H1 (cell line): ENCODE results near the gene SSBP3. TPM values are rescaled to one million over a fixed set of nuclear protein-coding genes. Genes with fewer than 3 reads are reported as not detected.

Source experiments
- CTCF ChIA-PET: fragments of 300-600 bp; sonication (Branson Sonifier 250); formaldehyde crosslinking; loops from one replicate; lab custom pipeline; 2021; ENCODE audit not compliant: partially characterized antibody; lab: Charles Lee
- POLR2A ChIA-PET: fragments of 300-600 bp; sonication (Branson Sonifier 250); formaldehyde crosslinking; loops from one replicate; lab custom pipeline; 2021; ENCODE audit warnings: inconsistent platforms; ENCODE audit not compliant: partially characterized antibody; lab: Charles Lee
- DNase-seq, 2 experiments: peaks; one replicate each; pipeline versions ENCODE4 v3.0.0 to v3.0.0-alpha.2; 2010 to 2022; ENCODE audit warnings: low spot score in 2 of 2, low read depth in 1 of 2, mixed read lengths in 1 of 2
- FAIRE-seq: peaks from 2 replicates; lab custom pipeline; 2011; peaks lifted over from hg19 to GRCh38; lab: Jason Lieb, UNC
- H2AFZ ChIP-seq: 2 replicates; pipeline ENCODE4 v1.8.1; 2012; ENCODE audit warnings: low read length, inconsistent platforms
- H2AK5ac ChIP-seq: 2 replicates; pipeline ENCODE4 v1.6.1; 2013; ENCODE audit warnings: low read depth, low read length
- H2BK120ac ChIP-seq: replicated peaks from 2 replicates; pipeline ENCODE3; 2013; ENCODE audit warnings: low read depth, low read length, inconsistent platforms
- H2BK12ac ChIP-seq: 2 replicates; pipeline ENCODE4 v1.6.1; 2013; ENCODE audit warnings: low read depth, low read length
- H2BK15ac ChIP-seq: 2 replicates; pipeline ENCODE4 v1.6.1; 2013; ENCODE audit warnings: low read length
- H2BK20ac ChIP-seq: 2 replicates; pipeline ENCODE4 v1.6.1; 2013; ENCODE audit warnings: low read length
- H2BK5ac ChIP-seq: 2 replicates; pipeline ENCODE4 v1.6.1; 2013; ENCODE audit warnings: low read depth, low read length
- H3K14ac ChIP-seq: 2 replicates; pipeline ENCODE4 v1.6.1; 2013; ENCODE audit warnings: inconsistent platforms; ENCODE audit not compliant: insufficient read length
- H3K18ac ChIP-seq: 2 replicates; pipeline ENCODE4 v1.6.1; 2013; ENCODE audit warnings: low read length; ENCODE audit errors: extremely low read depth
- H3K23ac ChIP-seq: 2 replicates; pipeline ENCODE4 v1.6.1; 2013; ENCODE audit warnings: inconsistent platforms; ENCODE audit not compliant: insufficient read length
- H3K23me2 ChIP-seq: 2 replicates; pipeline ENCODE4 v1.6.1; 2013; ENCODE audit warnings: low read depth, low read length
- H3K27ac ChIP-seq: 2 replicates; pipeline ENCODE4 v1.6.1; 2011; ENCODE audit warnings: low read depth, low read length, inconsistent platforms
- H3K27me3 ChIP-seq, 4 experiments: replicated peaks in 1 of 4; 1 replicate in 1 of 4; 2 replicates in 3 of 4; pipeline versions ENCODE4 v1.6.1 to v1.8.1; 2011 to 2013; ENCODE audit warnings: low read length in 3 of 4, mild to moderate bottlenecking in 3 of 4, inconsistent platforms in 2 of 4, mixed read lengths in 2 of 4, moderate library complexity in 1 of 4; ENCODE audit not compliant: control insufficient read depth in 3 of 4, insufficient read depth in 3 of 4; ENCODE audit errors: extremely low read depth in 1 of 4
- H3K36me3 ChIP-seq, 4 experiments: 2 replicates each; pipeline versions ENCODE4 v1.6.1 to v1.8.1; 2011 to 2013; ENCODE audit warnings: mild to moderate bottlenecking in 4 of 4, low read length in 3 of 4, moderate library complexity in 2 of 4, control low read depth in 1 of 4, inconsistent platforms in 1 of 4; ENCODE audit not compliant: insufficient read depth in 4 of 4, control insufficient read depth in 2 of 4
- H3K4ac ChIP-seq: replicated peaks from 2 replicates; pipeline ENCODE3; 2013; ENCODE audit warnings: low read length, low read depth, mixed read lengths, inconsistent platforms; ENCODE audit not compliant: insufficient read length
- H3K4me1 ChIP-seq, 4 experiments: replicated peaks in 1 of 4; 1 replicate in 1 of 4; 2 replicates in 3 of 4; pipeline versions ENCODE4 v1.6.1 to v1.8.1; 2011 to 2013; ENCODE audit warnings: low read length in 3 of 4, inconsistent platforms in 2 of 4, mixed read lengths in 1 of 4; ENCODE audit not compliant: insufficient read depth in 4 of 4, control insufficient read depth in 3 of 4
- H3K4me2 ChIP-seq, 2 experiments: 2 replicates each; pipeline versions ENCODE4 v1.6.1 to v1.8.1; 2011 to 2013; ENCODE audit warnings: low read depth in 2 of 2, low read length in 2 of 2, control low read depth in 1 of 2, inconsistent platforms in 1 of 2, mild to moderate bottlenecking in 1 of 2; ENCODE audit not compliant: insufficient read depth in 1 of 2
- H3K4me3 ChIP-seq, 4 experiments: fragments of 200-600, 300-600 bp in 1 of 4; sonication (generic), shearing (Covaris generic), sonication (Bioruptor Twin) in 1 of 4; 2 replicates each; pipeline versions ENCODE4 v1.5.1 to v1.8.1; 2011 to 2016; ENCODE audit warnings: low read length in 4 of 4, low read depth in 3 of 4, control low read depth in 2 of 4, inconsistent platforms in 2 of 4, mild to moderate bottlenecking in 2 of 4, mixed read lengths in 1 of 4, moderate library complexity in 1 of 4; ENCODE audit not compliant: insufficient read depth in 2 of 4; ENCODE audit errors: extremely low read depth in 1 of 4
- H3K56ac ChIP-seq: replicated peaks from 2 replicates; pipeline ENCODE3; 2013; ENCODE audit warnings: low read depth, mild to moderate bottlenecking, mixed read lengths, low read length, inconsistent platforms; ENCODE audit not compliant: insufficient read length
- H3K79me1 ChIP-seq: 2 replicates; pipeline ENCODE4 v1.6.1; 2013; ENCODE audit warnings: low read depth, low read length, control low read depth
- H3K79me2 ChIP-seq, 2 experiments: 2 replicates each; pipeline versions ENCODE4 v1.6.1 to v1.8.1; 2012 to 2013; ENCODE audit warnings: low read length in 2 of 2, mild to moderate bottlenecking in 2 of 2, inconsistent platforms in 1 of 2; ENCODE audit not compliant: insufficient read depth in 2 of 2, control insufficient read depth in 1 of 2
- H3K9ac ChIP-seq, 4 experiments: replicated peaks in 1 of 4; 1 replicate in 1 of 4; 2 replicates in 3 of 4; pipeline versions ENCODE4 v1.6.1 to v1.8.1; 2011 to 2013; ENCODE audit warnings: low read depth in 3 of 4, low read length in 3 of 4, control low read depth in 2 of 4, mild to moderate bottlenecking in 2 of 4, moderate library complexity in 2 of 4, inconsistent platforms in 1 of 4; ENCODE audit errors: extremely low read depth in 1 of 4
- H3K9me3 ChIP-seq, 2 experiments: 2 replicates each; pipeline versions ENCODE4 v1.6.1 to v1.8.1; 2012 to 2013; ENCODE audit warnings: mild to moderate bottlenecking in 2 of 2, moderate library complexity in 2 of 2, control low read depth in 1 of 2, inconsistent platforms in 1 of 2, low read depth in 1 of 2, low read length in 1 of 2, mixed read lengths in 1 of 2; ENCODE audit not compliant: insufficient read depth in 2 of 2
- H4K20me1 ChIP-seq, 2 experiments: replicated peaks in 1 of 2; 2 replicates each; pipeline versions ENCODE3 to v1.8.1; 2011 to 2013; ENCODE audit warnings: inconsistent platforms in 2 of 2, low read length in 2 of 2, mild to moderate bottlenecking in 1 of 2; ENCODE audit not compliant: insufficient read depth in 2 of 2, control insufficient read depth in 1 of 2
- H4K5ac ChIP-seq: 2 replicates; pipeline ENCODE4 v1.6.1; 2013; ENCODE audit warnings: low read length, low read depth, mixed read lengths, inconsistent platforms; ENCODE audit not compliant: insufficient read length
- H4K8ac ChIP-seq: 2 replicates; pipeline ENCODE4 v1.8.0; 2013; ENCODE audit warnings: mild to moderate bottlenecking, moderate library complexity, low read length, inconsistent platforms; ENCODE audit not compliant: insufficient read depth; ENCODE audit errors: extremely low read depth
- H4K91ac ChIP-seq: replicated peaks from 2 replicates; pipeline ENCODE3; 2013; ENCODE audit warnings: low read length, mixed read lengths, inconsistent platforms; ENCODE audit not compliant: insufficient read length
- ASH2L ChIP-seq: fragments of 200-600, 300-600 bp; sonication (generic); IDR thresholded peaks from one replicate; pipeline ENCODE4 v1.7.1; 2017; ENCODE audit warnings: low read length
- EGR1 ChIP-seq: IDR thresholded peaks from 2 replicates; pipeline ENCODE4 v1.6.1; 2011; ENCODE audit warnings: low read depth, low read length, borderline replicate concordance
- JUN ChIP-seq: IDR thresholded peaks from 2 replicates; pipeline ENCODE4 v1.6.1; 2011; ENCODE audit warnings: low read depth, mild to moderate bottlenecking, improper control_type of control experiment, low read length
- POU5F1 ChIP-seq: IDR thresholded peaks from 2 replicates; pipeline ENCODE4 v1.6.1; 2011; ENCODE audit warnings: low read depth, mild to moderate bottlenecking, low read length, moderate library complexity
- RBBP5 ChIP-seq: IDR thresholded peaks from 2 replicates; pipeline ENCODE4 v1.7.1; 2012; ENCODE audit warnings: low read depth, mild to moderate bottlenecking, inconsistent platforms, low read length, moderate library complexity, borderline replicate concordance
- SRF ChIP-seq: IDR thresholded peaks from 2 replicates; pipeline ENCODE4 v1.6.1; 2011; ENCODE audit warnings: mild to moderate bottlenecking, low read depth, low read length, moderate library complexity
- WGBS, 2 experiments: shearing (Covaris generic) in 1 of 2; methylation state at CpG; one replicate each; pipeline versions ENCODE4 v1.1.6 to v1.1.7; 2013 to 2015; ENCODE audit warnings: low lambda C conversion rate in 2 of 2, mixed read lengths in 2 of 2, inconsistent platforms in 1 of 2, low coverage in 1 of 2, missing lambda C conversion rate in 1 of 2; ENCODE audit not compliant: insufficient replicate concordance in 2 of 2, insufficient coverage in 1 of 2, insufficient read length in 1 of 2; ENCODE audit errors: extremely low coverage in 1 of 2, missing lambda C conversion rate in 1 of 2; 5-methylcytosine and 5-hydroxymethylcytosine counted together
- long read RNA-seq, 2 experiments: library from RNA in 1 of 2; library from capped mRNA in 1 of 2; stranded (forward); transcript quantifications; one replicate each; pipeline ENCODE4 v2.0.0, GENCODE V29; 2021; ENCODE audit warnings: inconsistent platforms in 1 of 2
- polyA minus RNA-seq, 3 experiments: library from RNA; depleted of rRNA, polyadenylated mRNA; stranded (reverse); fragments of >200 nt; gene quantifications; 1 replicate in 2 of 3; 2 replicates in 1 of 3; pipeline ENCODE4 v1.2.3, GENCODE V29; 2011
- polyA plus RNA-seq, 7 experiments: library from polyadenylated mRNA; depleted of rRNA in 3 of 7; stranded (reverse) in 5 of 7; unstranded in 2 of 7; fragments of >200 nt in 5 of 7; fragments of 200-250 nt in 2 of 7; gene quantifications; 1 replicate in 5 of 7; 2 replicates in 1 of 7; 4 replicates in 1 of 7; pipeline versions ENCODE4 v1.2.1 to v1.2.3, GENCODE V29; 2011 to 2013; ENCODE audit warnings: missing spikeins in 2 of 7, mixed read lengths in 2 of 7
- total RNA-seq: library from RNA; stranded (reverse); fragmentation: NEBNext Ultra II Directional; extraction: Animal tissue kit (Norgen Biotek cat#: 25700); gene quantifications from 2 replicates; pipeline ENCODE4 v1.2.1, GENCODE V29; 2021
- TF ChIP-seq, protein P1 (sequence below): IDR thresholded peaks from 2 replicates; pipeline ENCODE4 v1.6.1; 2011; ENCODE audit warnings: low read length, improper control_type of control experiment

The SSBP3 gene
- 133 and 134 TPM in 2 replicates for total RNA-seq
- 99.7 and 126 TPM in 2 replicates for polyA plus RNA-seq (2011; rRNA removed)
- 76.0 TPM for polyA plus RNA-seq (2011; cell fraction: cytosol; rRNA removed)
- 114 TPM for polyA plus RNA-seq (2011; cell fraction: nucleus; rRNA removed)
- polyA plus RNA-seq (2012, experiment 1 of 2): 108 to 113 TPM (median 112 TPM) in 4 replicates
- polyA plus RNA-seq (2012, experiment 2 of 2): 86.8 TPM
- 131 TPM for polyA plus RNA-seq (2013, experiment 1 of 2)
- polyA plus RNA-seq (2013, experiment 2 of 2): 128 TPM
- polyA minus RNA-seq (2011; rRNA and poly(A)+ RNA removed): 35.3 and 44.7 TPM in 2 replicates
- 39.1 TPM for polyA minus RNA-seq (2011; cell fraction: cytosol; rRNA and poly(A)+ RNA removed)
- 26.8 TPM for polyA minus RNA-seq (2011; cell fraction: nucleus; rRNA and poly(A)+ RNA removed)
- long read RNA-seq, experiment 1, transcript SSBP3-204 (18 exons, 2,077 nt): major isoform, 15 of 83 reads
- long read RNA-seq, experiment 1, partial matches to known transcripts: 49 of 83 reads
- long read RNA-seq, experiment 1, other reads (novel, unspliced or antisense): 16 of 83 reads
- long read RNA-seq, experiment 2, partial matches to known transcripts: 0 of 7 reads
- long read RNA-seq, experiment 2, other reads (novel, unspliced or antisense): 7 of 7 reads

- CTCF ChIA-PET: interaction anchor here (0.6 to 2.2 kb wide), 14 partner anchors 19 to 259 kb away, joined by 3 to 18 read pairs (median 3); no protein-coding TSS in a partner anchor
- no peaks in the 10 kb centered on the region for H3K27me3 ChIP-seq
- no peak for TF ChIP-seq POU5F1
- peak; percentile 69; the same call in 1 of the 2 replicates for TF ChIP-seq EGR1
- no peak for TF ChIP-seq JUN
- TF ChIP-seq SRF: no peak
- TF ChIP-seq RBBP5: no peak
- TF ChIP-seq ASH2L: no peak
- TF ChIP-seq, protein P1, sequence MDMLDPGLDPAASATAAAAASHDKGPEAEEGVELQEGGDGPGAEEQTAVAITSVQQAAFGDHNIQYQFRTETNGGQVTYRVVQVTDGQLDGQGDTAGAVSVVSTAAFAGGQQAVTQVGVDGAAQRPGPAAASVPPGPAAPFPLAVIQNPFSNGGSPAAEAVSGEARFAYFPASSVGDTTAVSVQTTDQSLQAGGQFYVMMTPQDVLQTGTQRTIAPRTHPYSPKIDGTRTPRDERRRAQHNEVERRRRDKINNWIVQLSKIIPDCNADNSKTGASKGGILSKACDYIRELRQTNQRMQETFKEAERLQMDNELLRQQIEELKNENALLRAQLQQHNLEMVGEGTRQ: no peak
Observed at GRCh38 chr1:54406339-54407153, at the start of gene SSBP3. SSBP3 (minus strand) TSS chr1:54406394.

More at GRCh38 chr1:54406339-54407153, at the start of gene SSBP3:
- Histone ChIP-seq H2BK20ac (no peak within 1 kb of the TSS), H4K20me1 (peaks cover 14 to 24% of the 10 kb centered on the region in 2 experiments), H3K36me3 (peaks cover 8 to 26% (median 13%) of the 10 kb centered on the region in 4 experiments), H4K5ac (peak within 1 kb of the TSS; percentile 92), H2BK120ac (no peak within 1 kb of the TSS), H2BK12ac (peak within 1 kb of the TSS; percentile 95), H2AK5ac (no peak within 1 kb of the TSS; the same call in 1 of the 2 replicates), H2BK15ac (no peak within 1 kb of the TSS; the same call in 1 of the 2 replicates), H4K91ac (peak within 1 kb of the TSS; percentile 83), H3K4me1 (peaks cover 14 to 35% (median 23%) of the 10 kb centered on the region in 4 experiments), H3K56ac (peak within 1 kb of the TSS; percentile 91), H2BK5ac (peak within 1 kb of the TSS; percentile 97), H4K8ac (peak within 1 kb of the TSS; percentile 97), H3K79me1 (peaks cover 12% of the 10 kb centered on the region), H3K9ac (peak within 1 kb of the TSS; percentile 81 to 91 (median 82)), H3K4me3 (peak within 1 kb of the TSS; percentile 75 to 90 (median 83)), H3K4ac (peak within 1 kb of the TSS; percentile 94), H3K14ac (no peak within 1 kb of the TSS), H3K27ac (peak within 1 kb of the TSS; percentile 90), H3K18ac (peak within 1 kb of the TSS; percentile 97), H3K23me2 (peaks cover 11% of the 10 kb centered on the region), H3K9me3 (no peaks in the 10 kb centered on the region), H3K79me2 (peaks cover 16 to 39% of the 10 kb centered on the region in 2 experiments), H2AFZ (no peak within 1 kb of the TSS), H3K23ac (no peak within 1 kb of the TSS), H3K4me2 (peak within 1 kb of the TSS; percentile 98 to 100)
- POLR2A ChIA-PET: interaction anchor here (0.6 to 5.8 kb wide), 42 partner anchors 9 to 284 kb away, joined by 3 to 216 read pairs (median 5); partner anchors contain the start of gene ACOT11
- WGBS, 2 experiments: 1% methylated on average over 27 of the region's 100 CpGs; no CpG with 5 or more reads in 1 of the 2 experiments
- DNase-seq: peak in 1 of 2 experiments; percentile 96
- no peak for FAIRE-seq
